ENCODE measurements around the gene PTPRG.

DNA sequence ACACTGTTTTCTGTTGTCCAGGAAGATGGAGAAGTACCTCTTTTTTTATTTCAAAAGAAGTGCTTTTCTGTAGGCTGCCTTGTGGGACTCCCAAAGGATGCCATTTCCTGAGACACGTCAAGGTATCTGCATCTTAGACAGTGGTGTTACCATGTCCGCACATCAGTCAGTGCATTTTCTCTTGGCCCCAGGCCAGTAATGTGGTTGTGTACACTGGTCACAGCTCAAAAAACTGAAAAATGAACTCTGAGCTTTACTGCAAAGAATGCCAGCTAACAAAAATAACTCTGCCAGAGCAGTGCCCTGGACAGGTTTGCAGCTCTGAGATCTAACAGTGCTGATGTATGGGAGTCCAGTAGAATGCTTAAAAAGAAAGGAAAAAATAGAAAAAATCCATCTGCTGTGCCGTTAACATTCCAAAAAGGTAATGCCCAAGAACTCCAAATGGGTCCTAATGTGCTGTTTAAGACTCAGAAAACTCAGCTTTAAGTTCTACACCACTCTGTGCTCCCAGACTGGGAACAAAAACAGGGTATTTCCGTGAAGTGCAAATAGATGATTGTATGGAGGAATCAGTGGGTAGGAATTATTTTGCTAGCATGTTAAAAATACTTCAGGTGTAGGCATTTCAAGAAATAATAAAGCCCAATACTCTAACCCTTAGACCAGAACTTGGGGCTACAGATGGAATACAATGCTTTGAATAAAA, 496.1 kb downstream of the PTPRG start:
- TF ChIP-seq TAF1 (IDR thresholded peaks at IDR 0.05; ENCODE audit: low read depth) (no peak), NFIC (IDR thresholded peaks at IDR 0.05) (no peak), TEAD4 (IDR thresholded peaks at IDR 0.05) (no peak), CEBPB (IDR thresholded peaks at IDR 0.05) (no peak)
